AG04449 (cell line): ENCODE results near the gene VRTN.

Experiments used
- CTCF ChIA-PET: fragments of 350-600 bp; formaldehyde crosslinking; extraction: SDS; loops from one replicate; lab custom pipeline; 2021; ENCODE audit warnings: antibody characterized with exemption; lab: Yijun Ruan, JAX
- POLR2A ChIA-PET: fragments of 400-600, 350-600 bp; formaldehyde crosslinking; extraction: SDS; loops from one replicate; lab custom pipeline; 2020; ENCODE audit warnings: antibody characterized with exemption, inconsistent platforms; lab: Yijun Ruan, JAX
- DNase-seq: peaks from one replicate; pipeline ENCODE4 v3.0.0-alpha.2; 2010; ENCODE audit warnings: low read depth, low spot score
- H3K4me3 ChIP-seq: 2 replicates; pipeline ENCODE4 v1.5.1; 2011; ENCODE audit warnings: low read depth, mild to moderate bottlenecking, control low read depth, low read length
- TF ChIP-seq, protein P1 (sequence below): IDR thresholded peaks from one replicate; pipeline ENCODE4 v1.5.1; 2011; ENCODE audit warnings: mild to moderate bottlenecking, moderate library complexity, low read length, control low read depth, inconsistent platforms; ENCODE audit not compliant: insufficient read depth; ENCODE audit errors: missing control alignments

The VRTN gene

DNA sequence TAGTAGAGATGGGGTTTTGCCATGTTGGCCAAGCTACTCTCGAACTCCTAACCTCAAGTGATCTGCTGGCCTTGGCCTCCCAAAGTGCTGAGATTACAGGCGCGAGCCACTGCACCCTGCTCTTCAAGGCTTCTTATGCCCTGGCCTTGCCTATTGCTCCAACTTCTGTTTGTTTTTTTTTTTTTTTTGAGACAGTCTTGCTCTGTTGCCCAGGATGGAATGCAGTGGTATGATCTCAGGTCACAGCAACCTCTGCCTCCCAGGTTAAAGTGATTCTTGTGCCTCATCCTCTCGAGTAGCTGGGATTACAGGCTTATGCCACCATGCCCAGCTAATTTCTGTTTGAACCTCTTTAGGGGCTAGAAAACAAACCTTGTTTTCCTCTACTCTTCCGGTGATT lies 39.6 kb upstream of the VRTN start:
- TF ChIP-seq, protein P1, sequence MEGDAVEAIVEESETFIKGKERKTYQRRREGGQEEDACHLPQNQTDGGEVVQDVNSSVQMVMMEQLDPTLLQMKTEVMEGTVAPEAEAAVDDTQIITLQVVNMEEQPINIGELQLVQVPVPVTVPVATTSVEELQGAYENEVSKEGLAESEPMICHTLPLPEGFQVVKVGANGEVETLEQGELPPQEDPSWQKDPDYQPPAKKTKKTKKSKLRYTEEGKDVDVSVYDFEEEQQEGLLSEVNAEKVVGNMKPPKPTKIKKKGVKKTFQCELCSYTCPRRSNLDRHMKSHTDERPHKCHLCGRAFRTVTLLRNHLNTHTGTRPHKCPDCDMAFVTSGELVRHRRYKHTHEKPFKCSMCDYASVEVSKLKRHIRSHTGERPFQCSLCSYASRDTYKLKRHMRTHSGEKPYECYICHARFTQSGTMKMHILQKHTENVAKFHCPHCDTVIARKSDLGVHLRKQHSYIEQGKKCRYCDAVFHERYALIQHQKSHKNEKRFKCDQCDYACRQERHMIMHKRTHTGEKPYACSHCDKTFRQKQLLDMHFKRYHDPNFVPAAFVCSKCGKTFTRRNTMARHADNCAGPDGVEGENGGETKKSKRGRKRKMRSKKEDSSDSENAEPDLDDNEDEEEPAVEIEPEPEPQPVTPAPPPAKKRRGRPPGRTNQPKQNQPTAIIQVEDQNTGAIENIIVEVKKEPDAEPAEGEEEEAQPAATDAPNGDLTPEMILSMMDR, result no peak
- POLR2A ChIA-PET, result no interaction called here
- CTCF ChIA-PET, result interaction anchor here (0.7 to 1.5 kb wide), 5 partner anchors 9 to 57 kb away, joined by 3 to 8 read pairs (median 5); no protein-coding TSS in a partner anchor
- no peak for DNase-seq
- no peak overlapping the region for H3K4me3 ChIP-seq

DNA sequence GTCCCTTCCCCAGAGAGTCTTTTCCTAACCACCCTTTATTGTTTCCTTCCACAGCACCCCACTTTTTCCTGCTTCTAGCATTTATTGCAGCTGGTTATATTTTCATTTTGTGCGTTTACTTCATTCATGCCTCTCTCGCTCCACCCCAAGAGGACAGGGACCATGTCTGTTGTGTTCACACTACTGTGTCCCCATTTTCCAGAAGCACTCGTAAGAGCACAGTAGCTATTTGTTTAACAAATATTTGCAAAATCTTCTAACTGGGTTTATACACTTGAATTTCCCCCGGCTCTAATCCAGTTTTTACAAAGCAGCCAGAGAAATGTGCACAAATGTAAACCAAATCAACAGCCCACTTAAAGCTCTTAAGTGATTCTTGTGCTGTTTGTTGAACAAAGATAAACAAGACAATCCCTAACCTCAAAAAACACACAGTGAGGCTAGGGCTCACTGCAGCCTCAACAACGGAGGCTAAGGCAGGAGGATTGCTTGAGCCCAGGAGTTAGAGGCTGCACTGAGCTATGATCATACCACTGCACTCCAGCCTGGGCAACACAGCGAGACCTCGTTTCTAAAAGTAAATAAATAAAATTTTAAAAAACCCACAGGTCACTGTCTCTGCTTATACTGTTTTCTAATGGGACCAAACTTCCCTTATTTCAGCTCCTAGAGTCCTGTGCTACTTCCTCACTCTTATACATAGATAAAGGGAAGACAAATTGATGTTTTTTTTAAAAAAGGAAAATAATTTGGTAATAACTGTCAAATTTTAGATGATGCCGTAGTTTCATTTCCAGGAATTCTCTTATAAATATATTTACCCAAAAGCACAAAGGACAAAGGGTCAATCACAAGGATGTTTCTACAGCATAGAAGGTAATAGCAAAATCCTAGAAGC lies 38.9 kb upstream of the VRTN start:
- no peak overlapping the region for H3K4me3 ChIP-seq
- ChIA-PET CTCF (interaction anchor here (0.7 to 1.5 kb wide), 4 partner anchors 10 to 197 kb away, joined by 3 to 8 read pairs (median 4); no protein-coding TSS in a partner anchor), POLR2A (interaction anchor here (0.7 kb wide), 1 partner anchor 69 kb away, joined by 3 read pairs; no protein-coding TSS in a partner anchor)
- no peak for DNase-seq
- TF ChIP-seq, protein P1, result no peak

DNA sequence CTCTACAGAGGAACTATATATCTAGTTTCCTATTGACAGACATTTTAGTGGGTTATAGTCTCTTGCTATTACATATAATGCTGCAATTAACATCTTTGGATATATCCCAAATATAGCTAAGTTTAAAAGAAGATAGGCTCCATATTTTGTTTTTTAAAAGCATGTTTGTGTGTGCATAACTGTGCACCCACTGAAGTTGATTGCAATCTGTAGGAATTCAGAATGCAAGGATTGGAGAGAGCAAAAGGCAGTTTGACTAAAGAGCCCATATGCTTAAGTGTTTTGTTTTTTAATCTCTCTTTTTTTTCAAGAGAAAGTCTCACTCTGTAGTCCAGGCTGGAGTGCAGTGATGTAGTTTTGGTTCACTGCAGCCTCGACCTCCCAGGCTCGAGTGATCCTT lies 36.1 kb upstream of the VRTN start:
- no peak overlapping the region for H3K4me3 ChIP-seq
- TF ChIP-seq, protein P1, result no peak
- POLR2A ChIA-PET, result no interaction called here
- CTCF ChIA-PET, result interaction anchor here (1.2 to 4.0 kb wide), 3 partner anchors 10 to 168 kb away, joined by 3 to 23 read pairs (median 5); partner anchors contain the start of gene ABCD4
- DNase-seq, result no peak

DNA sequence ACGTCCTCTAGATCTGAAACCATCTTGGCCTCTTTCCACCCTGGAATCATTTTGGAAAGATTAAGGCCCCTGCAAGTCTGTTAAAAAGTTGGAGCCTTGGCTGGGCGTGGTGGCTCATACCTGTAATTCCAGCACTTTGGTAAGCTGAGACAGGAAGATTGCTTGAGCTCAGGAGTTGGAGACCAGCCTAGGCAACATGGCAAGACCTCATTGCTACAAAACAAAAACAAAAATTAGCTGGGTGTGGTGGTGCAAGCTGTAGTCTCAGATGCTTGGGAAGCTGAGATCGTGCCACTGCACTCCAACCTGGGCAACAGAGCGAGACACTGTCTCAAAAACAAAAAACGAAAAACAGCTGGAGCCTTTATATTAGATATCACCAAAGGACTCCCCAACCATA lies 34.7 kb upstream of the VRTN start:
- no peak overlapping the region for H3K4me3 ChIP-seq
- DNase-seq, result no peak
- ChIA-PET CTCF (interaction anchor here (0.8 to 4.0 kb wide), 5 partner anchors 8 to 173 kb away, joined by 3 to 23 read pairs (median 3); partner anchors contain the start of gene ABCD4), POLR2A (interaction anchor here (0.7 kb wide), 1 partner anchor 11 kb away, joined by 4 read pairs; the partner anchor contains the start of gene ABCD4)
- TF ChIP-seq, protein P1, result no peak

DNA sequence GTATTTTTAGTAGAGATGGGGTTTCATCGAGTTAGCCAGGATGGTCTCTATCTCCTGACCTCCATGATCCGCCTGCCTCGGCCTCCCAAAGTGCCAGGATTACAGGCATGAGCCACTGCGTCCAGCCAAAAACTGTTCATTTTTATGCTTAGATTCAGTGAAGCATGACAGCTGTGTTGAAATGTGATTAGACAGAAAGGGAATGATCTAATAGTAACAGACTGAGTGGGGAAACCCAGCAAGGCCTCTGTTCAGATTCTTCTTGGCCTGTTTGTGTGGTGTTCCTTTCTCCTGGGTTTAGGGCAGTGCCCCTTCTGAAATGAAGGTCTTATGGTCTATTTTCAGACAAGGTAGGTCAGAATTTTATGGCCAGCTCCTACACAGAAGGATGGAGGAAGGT lies 33.7 kb upstream of the VRTN start:
- POLR2A ChIA-PET, result no interaction called here
- DNase-seq, result no peak
- TF ChIP-seq, protein P1, result no peak
- CTCF ChIA-PET, result interaction anchor here (0.8 to 4.0 kb wide), 2 partner anchors 10 to 12 kb away, joined by 3 to 23 read pairs; partner anchors contain the start of gene ABCD4
- no peak overlapping the region for H3K4me3 ChIP-seq

DNA sequence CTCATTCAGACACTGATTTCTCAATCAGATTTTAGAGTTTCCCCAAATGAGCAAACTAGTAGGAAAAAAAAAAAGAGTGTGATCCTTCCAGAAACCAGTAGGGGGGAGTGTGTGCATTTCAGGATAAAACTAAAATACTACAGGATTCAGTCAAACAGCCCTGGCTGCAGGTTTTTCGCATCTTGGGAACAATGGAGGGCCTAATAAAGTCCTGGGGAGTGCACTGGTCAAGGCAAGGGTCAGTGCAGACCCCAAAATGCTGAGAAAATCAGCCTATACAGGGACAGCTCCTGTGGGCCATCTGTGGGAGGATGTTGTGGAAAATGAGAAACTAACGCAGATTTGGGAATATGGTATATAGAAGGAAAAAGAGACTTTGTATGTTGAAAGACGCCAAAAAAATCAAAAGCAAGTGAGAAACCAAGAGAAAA lies 23.3 kb upstream of the VRTN start:
- DNase-seq, result no peak
- TF ChIP-seq, protein P1, result peak; percentile 60
- no peak overlapping the region for H3K4me3 ChIP-seq
- POLR2A ChIA-PET, result no interaction called here
- CTCF ChIA-PET, result interaction anchor here (0.6 to 7.2 kb wide), 12 partner anchors 11 to 452 kb away, joined by 3 to 53 read pairs (median 4); no protein-coding TSS in a partner anchor
